ENCODE data around the gene ZNF837. TPM values are rescaled to one million over a fixed set of nuclear protein-coding genes. Genes with fewer than 3 reads are reported as not detected.

The ZNF837 gene
- total RNA-seq, 6 donors from 2014 or later = 1.8 to 9.4 (median 3.7) TPM

- DNase-seq (no peak), ATAC-seq (ENCODE audit: low FRiP score in 2 of 2) (no peak)
- Histone ChIP-seq H3K27me3 (peaks cover 0 to 12% (median 2%) of the 10 kb centered on the region in 4 donors), H3K9me3 (no peaks in the 10 kb centered on the region), H3K36me3 (peaks cover 0 to 9% (median 0%) of the 10 kb centered on the region in 4 donors), H3K4me1 (peaks cover 9 to 29% (median 18%) of the 10 kb centered on the region in 4 donors), H3K27ac (no peak overlapping the region), H3K4me3 (no peak overlapping the region)
- TF ChIP-seq CTCF (IDR thresholded peaks at IDR 0.05) (no peak), EP300 (IDR thresholded peaks at IDR 0.05) (no peak), POLR2A (IDR thresholded peaks at IDR 0.05) (no peak)
- 73 to 82% methylated on average over 5 of the region's 5 CpGs for WGBS, 2 donors
These were observed 35.3 kb downstream of the ZNF837 start for GRCh38 chr19:58345558-58345957.

- WGBS, 2 donors = 71 to 84% methylated on average over 7 to 30 of the region's 30 CpGs
- no peak for TF ChIP-seq EP300 (IDR thresholded peaks at IDR 0.05)
- TF ChIP-seq POLR2A (IDR thresholded peaks at IDR 0.05) = no peak
- TF ChIP-seq POLR2AphosphoS5 (IDR thresholded peaks at IDR 0.05) = no peak
- no peak for TF ChIP-seq CTCF (IDR thresholded peaks at IDR 0.05)
- peaks cover 0 to 55% (median 26%) of the 10 kb centered on the region in 4 donors for H3K36me3 ChIP-seq
- DNase-seq (peak in 1 of 2 donors; percentile 50), ATAC-seq (ENCODE audit: low FRiP score in 2 of 2) (no peak)
- no peaks in the 10 kb centered on the region for H3K4me1 ChIP-seq
- no peaks in the 10 kb centered on the region for H3K9me3 ChIP-seq
- no peaks in the 10 kb centered on the region for H3K27me3 ChIP-seq
- H3K4me3 ChIP-seq = no peak overlapping the region
- no peak overlapping the region for H3K27ac ChIP-seq
These were observed 41.8 kb downstream of the ZNF837 start for GRCh38 chr19:58338825-58339558.

GRCh38 chr19:58338336-58338735 is 42.5 kb downstream of the ZNF837 start:
- WGBS, 2 donors = 98 to 100% methylated on average over 8 to 11 of the region's 11 CpGs
- H3K36me3 ChIP-seq = peaks cover 0 to 55% (median 26%) of the 10 kb centered on the region in 4 donors

GRCh38 chr19:58336820-58337219 is 44.0 kb downstream of the ZNF837 start:
- Histone ChIP-seq H3K36me3 (peaks cover 0 to 55% (median 26%) of the 10 kb centered on the region in 4 donors), H3K4me3 (no peak overlapping the region), H3K27me3 (no peaks in the 10 kb centered on the region), H3K27ac (no peak overlapping the region), H3K4me1 (no peaks in the 10 kb centered on the region), H3K9me3 (no peaks in the 10 kb centered on the region)
- DNase-seq = no peak
- TF ChIP-seq CTCF (IDR thresholded peaks at IDR 0.05) (no peak), POLR2AphosphoS5 (IDR thresholded peaks at IDR 0.05) (no peak), EP300 (IDR thresholded peaks at IDR 0.05) (no peak), POLR2A (IDR thresholded peaks at IDR 0.05) (no peak)
- ATAC-seq (ENCODE audit: low FRiP score in 2 of 2) = no peak
- 93 to 96% methylated on average over 3 to 4 of the region's 4 CpGs for WGBS, 2 donors

More at GRCh38 chr19:58338336-58338735, 42.5 kb downstream of the ZNF837 start:
- no peak for ATAC-seq (ENCODE audit: low FRiP score in 2 of 2)
- DNase-seq = no peak
- TF ChIP-seq EP300 (IDR thresholded peaks at IDR 0.05) = no peak
- no peak for TF ChIP-seq CTCF (IDR thresholded peaks at IDR 0.05)
- TF ChIP-seq POLR2A (IDR thresholded peaks at IDR 0.05) = no peak
- no peak for TF ChIP-seq POLR2AphosphoS5 (IDR thresholded peaks at IDR 0.05)
- no peak overlapping the region for H3K27ac ChIP-seq
- no peaks in the 10 kb centered on the region for H3K9me3 ChIP-seq
- H3K27me3 ChIP-seq = no peaks in the 10 kb centered on the region
- H3K4me3 ChIP-seq = no peak overlapping the region
- no peaks in the 10 kb centered on the region for H3K4me1 ChIP-seq

- DNase-seq (no peak), ATAC-seq (ENCODE audit: low FRiP score in 2 of 2) (no peak)
- Histone ChIP-seq H3K27me3 (no peaks in the 10 kb centered on the region), H3K4me3 (no peak overlapping the region), H3K9me3 (no peaks in the 10 kb centered on the region), H3K36me3 (peaks cover 0 to 54% (median 26%) of the 10 kb centered on the region in 4 donors), H3K27ac (no peak overlapping the region), H3K4me1 (no peaks in the 10 kb centered on the region)
- TF ChIP-seq POLR2AphosphoS5 (IDR thresholded peaks at IDR 0.05) (no peak), POLR2A (IDR thresholded peaks at IDR 0.05) (no peak), CTCF (IDR thresholded peaks at IDR 0.05) (no peak), EP300 (IDR thresholded peaks at IDR 0.05) (no peak)
- WGBS, 2 donors = 93 to 100% methylated on average over 1 of the region's 1 CpG
These were observed 44.6 kb downstream of the ZNF837 start for GRCh38 chr19:58336216-58336615.

Data from upper lobe of left lung (tissue), 6 donors.